MCF 10A (cell line): ENCODE measurements around the gene OTUD7B. TPM values are rescaled to one million over a fixed set of nuclear protein-coding genes. Genes with fewer than 3 reads are reported as not detected.
A peak's percentile ranks its signal among the peaks of the same experiment; 100 is the strongest.
"Not testable (repeated sequence)": the region's sequence is repeated elsewhere in the genome, so short reads cannot be mapped to it uniquely, and the experiment has no call there.

Source experiments
- BruUV-seq: library from RNA; stranded (reverse); fragments of 400-500 nt; replicated peaks from 2 replicates; lab custom pipeline; 2021; lab: Mats Ljungman, UMichigan
- CTCF ChIA-PET: fragments of 300-600 bp; sonication (Branson Sonifier 250); formaldehyde crosslinking; extraction: SDS; loops from one replicate; lab custom pipeline; 2021; ENCODE audit warnings: antibody characterized with exemption, inconsistent platforms; lab: Yijun Ruan, JAX
- POLR2A ChIA-PET: fragments of 300-600, 350-650 bp; sonication (Branson Sonifier 250); formaldehyde crosslinking; extraction: SDS; loops from one replicate; lab custom pipeline; 2020; ENCODE audit warnings: antibody characterized with exemption, inconsistent platforms; lab: Yijun Ruan, JAX
- DNase-seq: peaks from one replicate; pipeline ENCODE4 v3.0.0-alpha.2; 2018; ENCODE audit not compliant: unreplicated experiment
- H3K27ac Mint-ChIP-seq: one replicate; pipeline ENCODE4 v1.8.0; 2022; ENCODE audit warnings: mild to moderate bottlenecking, low read depth, mixed read lengths; ENCODE audit not compliant: unreplicated experiment
- H3K27me3 Mint-ChIP-seq: one replicate; pipeline ENCODE4 v1.8.0; 2022; ENCODE audit warnings: mixed read lengths; ENCODE audit not compliant: insufficient read depth, unreplicated experiment
- H3K36me3 Mint-ChIP-seq: one replicate; pipeline ENCODE4 v1.8.0; 2022; ENCODE audit warnings: mild to moderate bottlenecking, moderate library complexity, mixed read lengths; ENCODE audit not compliant: insufficient read depth, unreplicated experiment
- H3K4me1 Mint-ChIP-seq: one replicate; pipeline ENCODE4 v1.8.0; 2022; ENCODE audit warnings: mixed read lengths; ENCODE audit not compliant: insufficient read depth, unreplicated experiment
- H3K4me3 Mint-ChIP-seq: one replicate; pipeline ENCODE4 v1.8.0; 2022; ENCODE audit warnings: mild to moderate bottlenecking, moderate library complexity, mixed read lengths; ENCODE audit not compliant: unreplicated experiment
- H3K9me3 Mint-ChIP-seq: one replicate; pipeline ENCODE4 v1.8.0; 2022; ENCODE audit warnings: mixed read lengths; ENCODE audit not compliant: unreplicated experiment
- CTCF ChIP-seq: fragments of 200-600 bp; IDR thresholded peaks from one replicate; pipeline ENCODE4 v1.8.0; 2022; ENCODE audit warnings: antibody characterized with exemption, mild to moderate bottlenecking; ENCODE audit not compliant: unreplicated experiment
- intact Hi-C: fragments of 100-400 bp; cut with micrococcal nuclease; formaldehyde crosslinking; loops from 2 replicates; pipeline ENCODE4 v1.14.1; 2022
- total RNA-seq: library from RNA; stranded (reverse); gene quantifications from 2 replicates; pipeline ENCODE4 v1.2.3, GENCODE V29; 2022

The OTUD7B gene
- total RNA-seq, 1 experiment from 2014 or later = 44.3 TPM

- Mint-ChIP-seq H3K27ac (peak overlapping the region; percentile 82), H3K4me1 (peaks cover 52% of the 10 kb centered on the region), H3K4me3 (no peak overlapping the region), H3K36me3 (peaks cover 26% of the 10 kb centered on the region), H3K27me3 (no peaks in the 10 kb centered on the region), H3K9me3 (no peaks in the 10 kb centered on the region)
- intact Hi-C loops = no loop called here
- no peak for DNase-seq
- TF ChIP-seq CTCF = no peak
- POLR2A ChIA-PET = interaction anchor here (0.6 to 9.2 kb wide), 12 partner anchors 13 to 1677 kb away, joined by 3 to 273 read pairs (median 4); partner anchors contain the start of genes OTUD7B, RPRD2 and SF3B4
- CTCF ChIA-PET = interaction anchor here (0.6 to 1.4 kb wide), 7 partner anchors 12 to 280 kb away, joined by 3 to 5 read pairs (median 3); no protein-coding TSS in a partner anchor
- BruUV-seq = no TSS peak
These were observed 70.1 kb downstream of the OTUD7B start for GRCh38 chr1:149940427-149940826.

GRCh38 chr1:149938668-149939003 is 71.9 kb downstream of the OTUD7B start:
- not testable (repeated sequence) for BruUV-seq, H3K27me3 Mint-ChIP-seq, H3K9me3 Mint-ChIP-seq, DNase-seq, H3K36me3 Mint-ChIP-seq
- intact Hi-C loops = loop anchor here (1.0 kb wide), 1 partner anchor 51 kb away; a partner anchor contains a TSS
- Mint-ChIP-seq H3K4me3 (peak overlapping the region; percentile 91), H3K4me1 (peaks cover 50% of the 10 kb centered on the region), H3K27ac (peak overlapping the region; percentile 82)
- POLR2A ChIA-PET = interaction anchor here (0.7 to 9.2 kb wide), 15 partner anchors 9 to 426 kb away, joined by 3 to 273 read pairs (median 5); partner anchors contain the start of genes OTUD7B, RPRD2, SF3B4 and VPS45
- CTCF ChIA-PET = interaction anchor here (0.5 to 1.0 kb wide), 3 partner anchors 51 to 247 kb away, joined by 3 read pairs; a partner anchor contains a TSS

DNA sequence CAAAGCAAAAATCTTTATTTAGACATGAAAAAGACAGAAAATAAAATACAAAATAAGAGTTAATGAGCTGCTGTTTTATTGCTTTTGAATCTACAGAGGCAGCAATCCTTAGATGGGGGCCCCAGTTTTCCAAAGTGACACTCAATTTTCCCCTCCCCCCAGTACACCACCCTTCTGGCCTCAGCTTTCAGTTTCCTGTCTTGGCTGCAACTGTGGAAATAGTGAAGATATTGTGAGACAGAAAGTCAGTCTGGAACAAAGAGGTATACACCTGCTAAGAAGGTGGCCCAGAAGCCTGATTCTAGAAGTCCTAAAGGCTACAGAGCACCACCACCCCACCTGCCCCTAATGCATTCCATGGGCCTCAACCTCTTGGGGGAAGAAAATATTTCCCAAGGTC is 72.8 kb downstream of the OTUD7B start:
- CTCF ChIA-PET = interaction anchor here (0.6 to 1.5 kb wide), 9 partner anchors 9 to 126 kb away, joined by 3 to 6 read pairs (median 3); partner anchors contain the start of gene SF3B4
- H3K4me3 Mint-ChIP-seq = peak overlapping the region; percentile 91
- no TSS peak for BruUV-seq
- no peak for DNase-seq
- H3K9me3 Mint-ChIP-seq = no peaks in the 10 kb centered on the region
- TF ChIP-seq CTCF = no peak
- H3K4me1 Mint-ChIP-seq = peaks cover 48% of the 10 kb centered on the region
- H3K36me3 Mint-ChIP-seq = peaks cover 4% of the 10 kb centered on the region
- POLR2A ChIA-PET = interaction anchor here (0.6 to 9.2 kb wide), 22 partner anchors 10 to 426 kb away, joined by 3 to 273 read pairs (median 5); partner anchors contain the start of genes BOLA1, OTUD7B, PLEKHO1 and RPRD2
- intact Hi-C loops = no loop called here
- H3K27ac Mint-ChIP-seq = peak overlapping the region; percentile 93
- no peaks in the 10 kb centered on the region for H3K27me3 Mint-ChIP-seq

DNA sequence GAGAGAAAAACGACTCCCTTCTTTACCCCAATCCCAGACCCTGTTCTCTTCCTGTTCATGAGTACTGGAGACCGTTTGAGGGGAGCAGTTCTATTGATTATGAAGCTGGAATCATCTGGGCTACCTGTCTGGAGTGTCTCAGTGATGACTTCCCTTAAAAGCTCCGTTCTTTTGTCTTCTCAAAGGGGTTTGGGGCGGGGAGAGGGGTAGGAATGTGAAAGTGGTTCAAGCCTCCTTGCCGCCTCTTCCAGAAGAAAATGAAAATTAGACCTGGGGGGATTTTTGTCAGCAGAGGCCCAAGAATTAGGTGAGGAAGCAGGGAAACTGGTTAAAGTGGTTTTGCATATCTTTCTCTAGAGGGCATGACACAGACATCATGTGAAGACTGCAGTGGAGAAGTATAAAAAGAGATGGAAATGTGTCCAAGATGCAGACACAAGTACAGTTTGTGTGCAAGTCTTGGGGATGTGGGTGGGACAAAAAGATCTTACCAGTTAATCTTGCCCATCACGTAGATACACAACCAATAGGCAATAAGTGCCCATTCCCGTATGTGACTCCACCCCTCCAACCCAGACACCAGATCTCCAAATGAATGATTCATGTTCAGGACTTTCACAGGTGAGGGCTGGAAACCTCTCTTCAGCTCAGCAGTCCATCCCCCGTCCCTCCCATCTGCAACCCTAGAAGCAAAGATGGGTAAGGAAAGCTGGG is 73.4 kb downstream of the OTUD7B start:
- DNase-seq = peak; percentile 96
- Mint-ChIP-seq H3K4me1 (peaks cover 48% of the 10 kb centered on the region), H3K4me3 (peak overlapping the region; percentile 91), H3K27me3 (no peaks in the 10 kb centered on the region), H3K36me3 (peaks cover 6% of the 10 kb centered on the region), H3K27ac (peak overlapping the region; percentile 93), H3K9me3 (no peaks in the 10 kb centered on the region)
- ChIA-PET CTCF (interaction anchor here (0.6 to 1.7 kb wide), 10 partner anchors 8 to 127 kb away, joined by 3 to 6 read pairs (median 4); partner anchors contain the start of gene SF3B4), POLR2A (interaction anchor here (0.6 to 9.2 kb wide), 24 partner anchors 10 to 427 kb away, joined by 3 to 273 read pairs (median 5); partner anchors contain the start of genes BOLA1, OTUD7B, PLEKHO1 and RPRD2)
- peak; percentile 23 for TF ChIP-seq CTCF
- no TSS peak for BruUV-seq
- intact Hi-C loops = no loop called here
